Activated CD4-positive, alpha-beta T cell treated with anti-CD3 and anti-CD28 coated beads, Interleukin-2, amount 50 U/mL, for 4 hours (primary cell): ENCODE data around the gene OPCML.

Experiments used
- DNase-seq, 2 experiments: peaks; one replicate each; pipeline ENCODE4 v3.0.0-alpha.2; 2020

Gene OPCML

GRCh38 chr11:132872211-132872610 lies 660.1 kb downstream of the OPCML start:
- DNase-seq: no peak

GRCh38 chr11:132866783-132867545 lies 665.3 kb downstream of the OPCML start:
- DNase-seq: no peak

DNA sequence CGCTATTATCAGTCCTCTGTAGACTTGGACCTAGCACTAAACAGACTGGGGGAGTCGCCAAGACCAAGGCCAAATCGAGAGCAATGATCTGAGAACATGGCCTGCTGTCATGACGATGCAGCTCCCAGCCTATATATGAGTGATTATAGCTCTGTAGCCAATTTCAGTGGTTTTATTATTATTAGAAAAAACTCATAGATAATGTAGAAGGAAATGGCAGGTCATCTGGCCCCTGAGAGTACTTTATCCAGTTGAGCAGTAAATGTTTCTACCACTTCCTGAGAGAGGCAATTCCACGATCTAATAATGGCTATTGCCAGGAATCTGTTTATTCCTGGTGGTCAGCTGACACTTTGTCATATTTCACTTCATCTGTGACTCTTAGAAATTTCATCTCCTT lies 666.7 kb downstream of the OPCML start:
- no peak for DNase-seq

DNA sequence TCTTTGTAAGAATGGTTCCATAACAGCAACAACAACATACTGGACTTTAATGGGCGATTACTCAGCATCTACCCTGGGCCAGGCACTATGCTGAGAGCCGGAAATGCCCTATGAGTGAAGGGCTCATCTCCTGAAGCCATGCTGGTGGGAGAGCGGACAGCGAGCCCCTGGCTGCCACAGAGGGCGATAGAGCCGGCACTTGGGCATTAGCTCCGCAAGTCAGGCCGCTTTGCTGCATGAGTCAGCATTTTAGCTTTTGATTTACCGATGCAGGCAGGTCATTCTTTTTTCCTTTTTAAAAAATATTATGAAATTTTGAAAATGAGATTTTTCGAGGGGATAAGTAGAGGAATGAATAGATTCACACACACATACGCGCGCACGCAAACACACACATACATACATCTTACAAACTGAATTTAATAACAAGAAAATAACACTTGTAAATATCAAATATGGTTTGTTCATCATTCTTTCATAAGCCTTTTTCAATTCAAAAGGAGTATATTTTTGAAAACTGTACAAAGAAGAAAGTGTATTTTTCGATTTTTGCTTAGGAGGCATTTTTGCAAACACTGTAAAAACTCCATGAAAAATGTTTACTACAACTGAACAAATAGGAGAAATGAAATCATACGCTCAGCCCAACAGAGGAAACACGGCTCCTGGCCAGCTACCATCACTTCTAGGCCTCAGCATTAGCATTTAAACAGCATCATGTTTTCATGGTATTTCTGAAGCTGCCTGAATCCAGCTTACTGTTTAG lies 667.3 kb downstream of the OPCML start:
- no peak for DNase-seq

- DNase-seq: no peak
Measured at GRCh38 chr11:132862933-132863332, 669.4 kb downstream of the OPCML start.

DNA sequence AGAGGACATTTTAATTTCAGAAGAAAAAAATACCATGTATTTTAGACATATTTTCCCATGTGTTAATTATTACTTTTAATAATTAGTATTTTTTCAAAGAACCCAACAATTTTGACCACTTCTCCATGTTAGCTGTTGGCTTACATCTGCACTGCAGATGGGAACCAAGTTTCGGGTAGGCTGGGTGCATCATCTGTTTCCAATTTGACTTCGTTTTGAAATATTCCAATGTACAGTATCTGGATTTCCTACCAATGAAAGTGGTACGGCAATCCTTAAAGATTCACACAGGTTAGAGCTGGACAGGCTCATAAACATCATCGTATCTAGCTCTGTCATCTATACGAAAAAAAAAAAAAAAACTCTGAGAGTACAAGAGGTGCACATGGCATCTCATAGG lies 670.2 kb downstream of the OPCML start:
- DNase-seq: no peak

GRCh38 chr11:132859306-132859705 lies 673.0 kb downstream of the OPCML start:
- DNase-seq: no peak

- DNase-seq: no peak
Measured at GRCh38 chr11:132858223-132858622, 674.1 kb downstream of the OPCML start.

DNA sequence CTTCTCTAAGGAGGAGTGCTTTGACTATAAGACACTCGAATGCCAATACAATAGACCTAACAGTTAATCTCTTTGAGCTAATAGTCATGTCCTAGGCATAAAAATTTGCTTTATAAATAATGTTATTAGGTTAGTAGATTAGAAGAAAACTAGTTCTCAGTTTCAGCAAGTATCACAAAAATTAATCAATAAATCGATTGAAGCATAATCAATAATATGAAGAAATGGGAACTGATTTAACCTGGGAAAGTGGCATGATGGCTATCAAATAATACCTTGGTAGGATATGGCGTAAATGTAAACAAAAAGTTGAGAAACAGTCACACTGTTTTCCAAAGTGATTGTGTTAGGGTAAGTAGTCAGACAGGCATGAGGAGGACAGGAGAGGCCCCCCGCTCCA lies 676.3 kb downstream of the OPCML start:
- no peak for DNase-seq

DNA sequence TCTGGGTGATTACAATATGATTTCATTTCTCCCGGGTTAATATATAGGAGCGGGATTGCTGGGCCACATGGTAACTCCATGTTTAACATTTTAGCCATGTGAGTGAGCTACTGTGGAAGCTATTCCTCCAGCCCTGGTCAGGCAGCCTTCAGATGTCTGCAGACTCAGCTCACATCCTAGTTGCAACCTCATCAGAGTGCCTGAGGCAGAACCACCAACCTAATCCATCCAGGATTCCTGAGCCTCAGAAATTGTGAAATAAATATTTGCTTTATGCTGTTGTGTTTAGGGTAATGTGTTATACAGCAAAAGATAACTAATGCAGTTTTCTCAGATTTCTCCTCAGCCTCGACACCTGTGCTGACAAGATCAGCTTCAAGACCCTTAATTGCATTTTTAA lies 676.8 kb downstream of the OPCML start:
- DNase-seq: no peak

DNA sequence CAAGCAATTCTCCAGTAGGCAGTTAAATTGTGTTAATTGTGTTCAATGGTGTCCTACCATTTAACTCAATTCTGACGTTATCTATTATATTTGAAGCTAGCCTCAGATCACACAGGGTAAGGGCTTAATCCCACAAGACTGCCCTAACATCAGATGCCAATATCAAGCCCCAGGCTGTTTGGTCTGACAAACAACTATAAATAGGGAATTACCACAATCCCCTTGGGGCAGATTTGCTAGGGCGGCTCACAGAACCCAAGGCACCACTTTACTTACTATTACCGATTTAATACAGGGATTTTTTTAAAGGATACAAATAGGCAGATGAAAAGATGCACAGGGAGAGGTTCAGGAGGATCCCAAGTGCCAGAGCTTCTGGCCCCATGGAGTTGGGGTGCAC lies 678.4 kb downstream of the OPCML start:
- DNase-seq: no peak

DNA sequence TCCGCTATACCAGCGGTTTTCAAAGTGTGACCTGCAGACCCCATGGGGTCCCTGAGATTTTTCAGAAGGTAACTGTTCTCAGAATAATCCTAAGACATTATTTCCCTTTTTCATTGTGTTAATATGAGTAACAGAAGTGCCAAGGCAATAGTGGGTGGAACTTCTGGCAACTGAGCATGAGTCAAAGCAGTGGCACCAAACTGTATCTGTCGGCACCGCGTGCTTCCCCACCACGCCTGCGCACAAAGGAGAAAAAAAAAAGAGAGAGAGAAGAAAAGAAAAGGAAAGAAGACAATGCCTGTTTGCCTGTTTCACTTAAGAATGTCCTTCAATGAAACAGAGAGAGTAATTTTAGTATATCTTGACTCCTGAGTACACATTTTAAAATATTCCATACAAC lies 679.9 kb downstream of the OPCML start:
- no peak for DNase-seq

DNA sequence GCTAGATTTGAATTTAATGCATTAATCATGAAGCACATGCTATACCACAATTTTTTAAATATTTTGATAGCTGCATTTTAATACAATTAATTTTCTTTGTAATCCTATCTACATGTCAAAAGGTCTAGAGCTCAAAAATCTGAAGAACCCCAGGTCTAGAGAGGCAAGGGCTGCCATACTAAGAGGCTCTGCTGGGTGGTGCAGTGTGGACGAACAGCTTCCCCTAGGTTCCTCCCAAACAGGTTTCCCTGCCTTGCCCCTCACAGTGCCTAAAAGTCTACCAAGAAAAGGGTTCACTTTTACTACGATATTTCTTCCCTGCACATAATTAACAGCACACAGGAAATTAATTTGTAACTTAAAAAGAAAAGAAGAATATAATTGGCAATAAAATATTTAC lies 681.1 kb downstream of the OPCML start:
- DNase-seq: no peak

DNA sequence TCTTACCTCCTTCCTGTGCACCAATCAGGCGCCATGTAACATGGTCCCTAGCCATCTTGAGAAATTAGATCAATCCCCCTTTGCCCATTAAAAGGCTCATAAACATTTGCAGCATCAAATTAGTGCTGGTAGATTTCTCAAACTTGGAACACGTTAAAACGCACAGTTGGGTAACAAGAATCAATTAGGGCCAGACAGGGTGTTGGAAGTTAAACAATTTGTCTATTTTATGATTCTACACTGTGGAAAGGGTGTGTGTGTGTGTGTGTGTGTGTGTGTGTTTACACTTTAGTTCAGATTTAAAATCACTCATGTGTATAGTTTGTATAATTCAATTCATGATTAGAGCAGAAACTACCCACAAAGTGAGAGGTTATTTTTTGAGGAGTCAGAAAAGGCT lies 682.0 kb downstream of the OPCML start:
- DNase-seq: no peak

GRCh38 chr11:132848336-132848735 lies 684.0 kb downstream of the OPCML start:
- DNase-seq: no peak

DNA sequence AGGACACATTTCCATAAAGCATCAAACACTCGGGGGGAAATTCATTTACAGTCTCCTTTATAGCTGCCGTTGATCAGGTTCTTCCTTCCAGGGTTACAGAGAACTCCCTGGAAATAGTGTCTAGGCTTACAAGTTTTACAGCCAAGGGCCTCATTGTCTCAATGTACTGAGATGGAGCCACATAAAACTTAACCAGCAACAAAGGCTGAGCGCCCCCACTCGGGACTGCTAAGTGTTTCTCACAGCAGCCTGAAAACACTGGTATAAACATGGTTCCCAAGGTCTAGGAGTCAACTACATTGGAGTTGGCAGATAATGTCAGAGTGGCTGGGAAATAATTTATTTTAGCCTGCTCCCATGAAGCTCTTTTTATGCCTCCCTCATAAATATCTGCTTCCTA lies 686.2 kb downstream of the OPCML start:
- DNase-seq: no peak

DNA sequence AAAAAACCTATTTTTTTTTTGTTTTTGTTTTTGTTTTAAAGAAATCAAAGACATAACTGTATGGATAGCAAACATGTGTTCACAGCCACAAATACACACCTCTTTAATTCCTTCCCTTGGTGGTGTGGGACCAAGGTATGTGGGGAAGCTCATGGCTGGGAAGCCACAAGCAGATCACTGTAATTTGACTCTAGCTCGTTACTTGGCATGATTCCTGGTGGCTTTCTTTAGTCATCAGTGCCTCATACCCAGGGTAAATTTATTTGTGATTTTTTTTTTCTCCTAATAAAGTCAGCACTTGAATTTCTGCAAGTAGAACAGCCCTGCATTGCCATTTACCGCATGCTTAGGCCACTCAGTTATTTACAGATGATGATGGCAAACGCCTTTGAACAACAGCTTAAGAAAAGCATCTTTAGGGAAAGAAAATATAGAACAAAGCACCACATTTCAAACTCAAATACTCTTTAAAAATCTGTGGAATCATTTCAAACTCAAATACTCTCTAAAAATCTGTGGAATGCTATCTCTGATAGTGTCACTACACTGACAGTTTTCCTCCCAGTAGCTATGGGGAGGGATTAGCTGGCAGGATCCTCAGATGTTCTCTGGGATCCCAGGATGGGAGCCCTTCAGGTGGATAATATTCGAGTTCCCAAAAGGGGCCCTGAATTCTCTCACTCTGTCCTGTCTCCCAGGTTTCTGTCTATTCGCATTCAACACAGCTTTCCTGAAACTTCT lies 687.2 kb downstream of the OPCML start:
- no peak for DNase-seq

DNA sequence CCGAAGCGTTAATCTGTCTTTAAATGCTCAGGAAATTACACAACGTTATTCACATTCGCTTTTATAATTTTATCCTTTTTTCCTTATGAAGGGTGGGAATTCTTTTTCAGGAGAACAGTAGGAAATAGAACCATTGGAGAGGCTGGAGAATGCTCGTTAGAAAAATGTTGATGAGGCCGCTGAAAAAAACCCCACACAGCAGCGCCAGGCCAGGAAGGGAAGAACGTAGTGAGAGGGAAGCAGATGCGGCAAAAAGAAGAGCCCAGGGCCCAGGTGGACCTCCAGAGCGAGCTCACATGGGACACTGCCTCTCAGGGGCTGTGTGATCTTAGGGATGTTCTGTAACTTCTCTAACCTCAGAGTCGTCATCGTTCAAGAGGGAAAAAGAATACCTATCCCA lies 691.6 kb downstream of the OPCML start:
- DNase-seq: no peak

GRCh38 chr11:132840191-132840590 lies 692.1 kb downstream of the OPCML start:
- DNase-seq: no peak

GRCh38 chr11:132839236-132839945 lies 692.9 kb downstream of the OPCML start:
- DNase-seq: no peak

DNA sequence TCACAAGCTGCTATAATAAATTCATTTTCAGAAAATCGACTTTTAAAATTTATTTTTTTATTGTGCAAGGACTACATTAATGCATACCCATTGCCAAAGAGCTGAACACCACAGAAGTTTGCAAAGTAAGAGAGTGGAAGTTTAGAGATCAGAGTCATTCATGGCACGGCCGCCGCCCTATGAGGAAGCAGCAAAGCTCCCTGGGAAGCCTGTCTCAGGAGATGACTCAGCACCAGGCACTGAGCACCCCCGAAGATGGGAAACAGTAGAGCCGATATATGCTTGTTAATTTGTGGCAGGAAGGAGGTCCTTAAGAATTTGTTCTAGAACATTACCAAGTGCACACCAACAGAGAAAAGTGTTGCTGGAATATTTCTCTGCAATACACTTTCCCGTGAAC lies 693.7 kb downstream of the OPCML start:
- no peak for DNase-seq

DNA sequence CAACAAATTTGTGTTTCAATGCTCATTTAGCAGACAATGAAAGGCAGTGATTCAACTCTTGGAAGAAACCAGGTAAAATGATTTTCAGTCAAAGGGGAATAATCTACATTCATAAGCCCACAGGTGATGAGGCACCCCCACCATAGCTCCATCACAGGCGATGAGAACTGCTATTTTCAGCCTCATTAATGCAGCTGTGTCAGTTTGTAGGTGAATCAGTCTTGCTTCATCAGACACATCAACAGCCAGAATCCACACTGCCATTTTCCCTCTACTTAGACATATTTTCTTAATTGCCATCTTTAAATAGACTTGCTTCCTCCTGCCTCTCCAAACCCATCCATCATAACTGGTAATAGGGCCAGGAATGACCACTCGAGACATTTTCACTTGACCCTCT lies 701.0 kb downstream of the OPCML start:
- DNase-seq: no peak

- DNase-seq: no peak
Measured at GRCh38 chr11:132824642-132825041, 707.7 kb downstream of the OPCML start.
